Stimulated activated CD4-positive, alpha-beta T cell treated with anti-CD3 and anti-CD28 coated beads, TNF-alpha, amount 100 ng/mL, for 24 hours (primary cell): Measurements from ENCODE around the gene IL17C.
"Not testable (repeated sequence)": the region's sequence is repeated elsewhere in the genome, so short reads cannot be mapped to it uniquely, and the experiment has no call there.

ENCODE experiments used
- DNase-seq, 3 experiments: peaks; one replicate each; pipeline ENCODE4 v3.0.0-alpha.2; 2020; ENCODE audit warnings: low read depth in 3 of 3

Gene IL17C

DNA sequence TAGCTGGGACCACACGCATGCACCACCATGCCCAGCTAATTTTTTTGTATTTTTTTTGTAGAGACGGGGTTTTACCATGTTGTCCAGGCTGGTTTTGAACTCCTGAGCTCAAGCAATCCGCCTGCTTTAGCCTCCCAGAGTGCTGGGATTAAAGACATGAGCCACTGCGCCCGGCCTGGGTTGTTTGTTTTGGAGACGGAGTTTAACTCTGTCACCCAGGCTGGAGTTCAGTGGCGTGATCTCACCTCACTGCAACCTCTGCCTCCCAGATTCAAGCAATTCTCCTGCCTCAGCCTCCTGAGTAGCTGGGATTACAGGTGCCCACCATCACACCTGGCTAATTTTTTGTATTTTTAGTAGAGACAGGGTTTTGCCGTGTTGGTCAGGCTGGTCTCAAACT, 28.9 kb upstream of the IL17C start:
- DNase-seq, result not testable (repeated sequence)

DNA sequence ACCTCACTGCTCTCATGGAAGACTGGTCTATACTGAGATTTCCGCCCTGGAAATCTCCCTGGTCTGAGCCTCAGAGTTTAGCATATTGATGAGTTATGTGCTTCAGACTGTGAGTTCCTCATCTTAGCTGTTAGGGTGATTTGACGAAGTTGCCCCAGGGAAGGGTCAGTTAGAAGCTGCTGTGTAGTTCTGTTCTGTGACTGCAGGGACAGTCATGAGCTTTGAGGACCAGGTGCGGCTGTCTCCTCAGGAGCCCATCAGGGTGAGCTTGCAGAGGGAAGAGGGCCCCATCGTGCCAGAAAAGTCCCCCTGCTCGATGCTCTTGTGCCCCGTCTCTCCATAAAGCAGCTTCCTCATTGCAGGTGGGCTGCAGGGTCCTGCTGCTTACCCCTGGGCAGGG, 28.3 kb upstream of the IL17C start:
- no peak for DNase-seq

DNA sequence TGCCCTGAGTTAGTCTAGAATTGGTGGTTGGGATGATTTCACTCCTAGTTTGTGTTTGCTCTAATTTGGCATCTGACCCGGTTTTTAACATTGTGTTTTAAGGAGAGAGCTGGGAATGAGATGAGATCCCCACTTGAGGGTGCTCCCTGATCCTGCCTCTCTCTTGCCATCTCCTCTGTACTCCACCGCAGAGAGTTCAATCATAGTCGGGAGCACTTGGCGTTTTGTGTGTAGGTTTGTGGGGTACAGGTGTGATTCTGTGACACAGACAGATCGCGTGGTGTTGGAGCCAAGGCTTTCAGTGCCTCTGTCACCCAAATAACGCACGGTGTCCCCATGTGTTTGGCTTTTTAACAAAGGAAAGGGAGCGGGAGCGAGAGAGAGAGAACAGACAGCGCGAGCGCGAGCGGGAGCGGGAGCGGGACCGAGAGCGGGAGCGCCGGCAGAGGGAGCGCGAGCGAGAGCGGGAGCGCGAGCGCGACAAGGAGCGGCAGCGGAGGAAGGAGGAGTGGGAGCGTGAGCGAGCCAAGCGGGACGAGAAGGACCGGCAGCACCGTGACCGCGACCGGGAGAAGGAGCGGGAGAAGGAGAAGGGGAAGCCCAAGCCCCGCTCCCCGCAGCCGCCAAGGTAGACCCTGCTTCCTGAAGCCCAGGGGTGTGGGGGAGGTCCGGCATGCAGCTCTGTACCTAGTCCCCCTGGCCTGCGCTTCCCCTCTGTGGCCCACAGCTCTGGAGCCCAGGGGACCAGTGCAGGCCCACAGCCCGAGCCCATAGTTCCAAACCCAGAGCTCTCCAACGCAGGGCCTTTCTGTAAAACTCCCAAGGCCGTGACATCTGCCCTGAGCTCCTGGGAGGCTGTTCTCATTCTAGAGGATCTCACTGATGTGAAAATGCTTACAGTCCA, 27.2 kb upstream of the IL17C start:
- no peak for DNase-seq

DNA sequence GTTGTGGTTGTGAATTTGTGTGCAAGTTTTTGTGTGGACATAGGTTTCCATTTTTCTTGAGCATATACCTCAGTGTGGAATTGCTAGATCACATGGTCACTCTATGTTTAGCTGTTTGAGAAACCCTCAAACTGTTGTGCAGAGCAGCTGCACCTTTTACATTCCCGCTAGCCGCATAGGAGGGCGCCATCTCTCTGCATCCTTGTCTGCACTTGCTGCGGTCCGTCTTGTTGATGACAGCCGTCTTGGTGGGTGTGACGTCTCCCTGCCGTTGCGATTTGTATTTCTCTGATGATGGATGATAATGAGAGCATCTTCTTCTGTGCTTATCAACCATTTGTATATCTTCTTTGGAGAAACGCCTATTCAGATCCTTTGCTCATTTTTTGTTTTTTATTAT, 25.1 kb upstream of the IL17C start:
- DNase-seq, result no peak

DNA sequence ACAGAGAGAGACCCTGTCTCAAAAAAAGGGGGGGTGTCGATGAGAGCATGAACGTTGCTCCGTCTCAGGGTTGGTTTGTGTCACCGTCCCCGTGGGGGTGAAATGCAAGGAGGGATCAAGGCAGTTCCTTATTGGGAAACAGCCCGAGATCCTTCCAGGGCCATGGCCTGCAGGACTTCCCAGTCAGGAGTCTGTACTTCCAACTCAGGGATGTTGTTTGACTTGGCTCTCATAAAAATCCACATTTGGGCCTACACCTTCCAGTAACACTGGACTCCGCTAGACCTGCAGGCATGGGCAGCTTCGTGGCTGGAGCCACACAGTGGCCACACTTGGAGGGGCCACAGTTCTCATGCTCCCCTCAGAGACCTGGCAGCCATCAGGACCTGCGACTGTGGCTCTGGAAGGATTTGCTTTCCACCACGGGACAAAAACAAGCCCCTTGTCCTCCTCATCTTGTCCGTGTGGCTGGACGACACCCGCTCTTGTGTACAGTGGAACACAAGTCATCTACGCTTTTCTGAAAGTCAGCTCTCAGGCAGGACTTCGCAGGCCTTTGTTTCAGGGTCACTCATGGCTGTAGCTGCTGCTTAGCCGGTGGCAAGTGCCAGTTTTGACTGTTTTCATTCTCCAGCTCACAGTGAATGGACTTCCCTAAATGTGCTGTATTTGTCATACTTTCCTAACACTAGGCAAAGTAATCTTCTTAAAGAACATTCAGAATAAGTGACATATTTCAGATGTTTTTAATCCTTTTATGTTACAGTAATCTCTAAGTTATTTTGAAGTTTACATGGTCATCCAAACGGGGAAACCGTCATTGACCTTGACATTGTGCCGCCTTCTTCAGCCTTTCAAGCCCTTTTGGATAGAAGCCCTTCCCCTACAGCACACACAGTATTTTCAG, 24.2 kb upstream of the IL17C start:
- no peak for DNase-seq

DNA sequence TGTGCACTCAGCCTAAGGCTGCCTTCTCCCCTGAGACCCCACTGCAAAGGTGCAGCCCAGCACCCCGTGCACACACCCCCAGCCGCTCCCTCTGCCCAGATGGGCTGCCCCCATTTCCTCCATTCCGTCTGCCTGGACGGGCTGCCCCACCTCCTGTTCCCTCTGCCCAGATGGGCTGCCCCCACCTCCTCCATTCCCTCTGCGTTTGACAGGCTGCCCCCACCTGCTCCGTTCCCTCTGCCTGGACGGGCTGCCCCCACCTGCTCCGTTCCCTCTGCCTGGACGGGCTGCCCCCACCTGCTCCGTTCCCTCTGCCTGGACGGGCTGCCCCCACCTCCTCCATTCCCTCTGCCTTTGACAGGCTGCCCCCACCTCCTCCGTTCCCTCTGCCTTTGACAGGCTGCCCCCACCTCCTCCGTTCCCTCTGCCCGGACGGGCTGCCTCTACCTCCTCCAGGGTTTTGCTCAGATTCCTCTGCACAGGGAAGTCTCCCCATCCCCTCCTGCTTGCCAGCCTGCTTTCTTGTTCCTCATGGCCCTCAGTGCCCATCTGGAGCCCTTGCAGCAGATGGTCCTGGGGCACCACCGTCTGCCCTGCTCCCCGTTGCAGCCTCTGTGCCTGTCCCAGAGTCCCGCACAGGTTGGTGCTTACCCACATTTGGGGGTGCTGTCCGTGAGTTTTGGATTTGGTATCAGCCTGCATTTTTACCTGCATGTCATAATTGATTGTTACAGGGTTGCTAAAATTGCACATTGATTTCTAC, 23.4 kb upstream of the IL17C start:
- DNase-seq, result no peak

DNA sequence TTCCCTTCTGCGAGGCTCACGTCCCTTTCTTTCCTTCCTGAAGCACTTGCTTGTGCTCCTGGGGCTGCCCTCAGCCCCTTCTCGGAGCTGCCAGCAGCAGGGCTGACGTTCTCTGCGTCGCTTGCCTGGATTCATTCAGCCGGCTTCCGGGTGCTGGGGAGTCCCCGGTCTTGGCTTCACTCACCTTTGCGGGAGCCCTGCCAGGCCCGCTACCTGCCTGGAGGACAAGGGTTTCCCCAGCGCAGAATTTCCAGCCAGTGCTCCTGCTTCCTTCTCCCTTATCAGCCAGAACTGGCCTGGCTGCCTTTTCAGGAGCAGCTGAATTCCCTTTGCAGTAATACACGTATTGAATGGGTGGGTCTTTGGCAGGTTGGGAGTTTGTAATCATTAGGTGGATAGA, 22.1 kb upstream of the IL17C start:
- no peak for DNase-seq

DNA sequence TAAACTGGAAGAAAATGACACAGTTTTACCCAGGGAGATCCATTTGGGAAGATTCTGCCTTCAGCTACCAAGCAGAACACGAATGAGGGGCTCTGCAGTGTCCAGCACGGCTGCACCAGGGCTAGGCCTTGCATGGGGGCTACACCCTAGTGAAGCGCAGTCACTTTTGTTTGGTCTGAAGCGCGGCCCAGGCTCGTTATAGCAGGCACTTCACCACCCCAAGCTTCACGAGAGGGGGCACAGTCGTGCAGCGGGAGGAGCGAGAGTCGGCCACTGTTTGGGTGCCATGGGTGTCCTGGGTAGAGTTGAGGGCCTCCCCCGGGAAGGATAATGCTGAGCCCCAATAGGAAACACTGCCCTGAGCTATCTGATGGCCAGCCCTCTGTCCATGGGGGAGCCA, 21.6 kb upstream of the IL17C start:
- DNase-seq, result no peak

DNA sequence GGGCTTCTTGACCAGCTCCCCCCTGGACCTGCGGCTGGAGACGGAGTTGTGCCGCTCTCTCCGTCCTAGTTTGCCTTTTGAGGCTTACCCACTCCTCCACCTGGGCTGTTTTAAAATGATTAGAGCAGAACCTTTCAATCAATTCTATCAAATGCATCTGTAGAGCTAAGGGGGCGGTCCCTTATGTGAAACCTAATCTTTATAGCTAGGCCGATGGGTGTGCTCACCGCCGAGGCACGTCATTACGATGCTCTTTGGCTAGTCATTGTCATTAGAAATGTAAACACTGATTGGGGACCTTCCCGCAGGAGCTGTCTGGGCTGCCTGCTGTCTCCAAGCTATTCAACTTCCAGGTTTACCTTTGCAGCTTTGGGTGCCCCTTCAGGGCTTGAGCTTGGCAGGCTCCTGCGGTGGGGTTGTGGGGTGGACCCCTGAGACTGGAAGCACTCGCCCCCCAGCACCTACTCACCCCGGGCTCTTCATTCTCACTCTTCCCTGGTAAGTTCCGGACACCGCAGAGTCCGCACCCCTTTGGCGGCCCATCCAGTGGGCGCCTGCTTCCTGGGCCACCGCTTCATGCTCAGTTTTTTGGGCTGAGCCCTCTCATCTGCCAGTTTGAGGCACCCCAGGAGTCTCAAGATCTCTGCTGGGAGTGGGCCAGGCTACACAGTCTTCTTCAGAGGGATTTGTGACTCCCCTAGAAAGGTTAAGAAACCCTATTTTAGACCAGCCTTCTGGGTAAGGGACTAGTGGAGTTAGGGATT, 20.9 kb upstream of the IL17C start:
- no peak for DNase-seq

DNA sequence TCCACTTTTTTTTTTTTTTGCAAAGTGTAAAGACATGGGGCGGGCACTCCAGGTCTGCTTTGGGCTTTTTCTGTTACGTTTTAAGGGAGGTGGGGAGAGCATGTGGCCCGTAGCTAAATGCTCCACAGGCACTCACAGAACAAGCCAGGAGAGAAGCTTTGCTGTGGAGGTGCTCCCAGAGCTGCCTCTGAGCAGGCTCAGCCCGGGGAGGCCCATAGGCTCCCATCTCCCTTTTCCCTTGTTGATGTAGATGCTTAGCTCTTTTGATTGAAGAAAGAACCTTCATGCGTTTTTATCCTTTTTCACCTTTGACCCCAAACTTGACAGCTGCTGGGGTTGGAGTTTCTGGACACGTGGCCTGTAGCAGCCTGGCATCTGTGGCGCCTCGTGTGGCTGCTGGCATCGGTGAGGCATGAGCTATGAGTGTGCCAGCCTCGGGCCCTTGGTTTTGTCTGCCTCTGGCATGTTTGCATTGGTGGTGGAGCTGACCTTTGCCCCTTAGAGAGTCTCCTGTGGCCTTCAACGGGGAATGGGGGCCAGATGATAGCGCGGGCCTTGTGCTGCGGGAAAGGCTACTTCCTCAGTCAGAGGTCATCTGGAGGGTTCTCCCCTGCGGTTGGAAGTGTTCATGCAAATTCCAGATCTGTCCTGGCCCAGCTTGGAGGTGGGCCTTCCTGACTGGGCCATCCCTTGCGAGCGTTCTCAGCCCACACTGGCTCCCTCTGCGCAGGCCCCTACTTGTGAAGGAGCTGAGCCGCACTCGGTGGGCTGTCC, 20.0 kb upstream of the IL17C start:
- no peak for DNase-seq

DNA sequence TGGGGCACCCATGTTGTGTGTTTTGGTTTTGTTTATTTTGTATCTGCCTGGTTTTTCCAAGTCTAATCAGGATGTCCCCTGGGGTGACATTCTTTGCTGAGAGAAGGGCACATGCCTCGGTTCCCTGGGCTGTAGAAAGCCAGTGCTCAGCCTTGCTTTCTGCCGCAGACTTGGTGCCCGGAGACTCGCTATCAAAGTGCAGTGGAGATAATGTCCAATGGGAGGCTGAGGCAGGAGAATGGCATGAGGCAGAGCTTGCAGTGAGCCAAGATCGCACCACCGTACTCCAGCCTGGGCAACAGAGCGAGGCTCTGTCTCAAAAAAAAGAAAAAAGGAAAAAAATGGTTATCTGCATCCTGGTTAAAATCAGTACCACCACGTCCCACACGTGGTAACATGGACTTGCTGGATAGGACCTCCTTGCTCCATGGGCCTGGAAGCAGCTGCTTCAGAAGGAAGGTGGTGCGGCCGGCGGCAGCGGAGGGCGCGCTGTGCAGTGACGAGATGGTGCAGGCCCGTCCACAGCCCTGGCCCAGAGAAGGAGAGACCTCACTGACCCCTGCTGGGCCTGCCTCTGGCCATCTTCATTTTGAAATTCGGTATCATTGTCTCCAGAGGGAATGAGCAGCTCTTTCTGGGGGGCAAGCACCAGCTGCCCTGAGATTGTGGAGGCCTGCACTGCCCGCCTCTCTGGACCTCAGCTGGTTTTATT, 19.3 kb upstream of the IL17C start:
- no peak for DNase-seq

DNA sequence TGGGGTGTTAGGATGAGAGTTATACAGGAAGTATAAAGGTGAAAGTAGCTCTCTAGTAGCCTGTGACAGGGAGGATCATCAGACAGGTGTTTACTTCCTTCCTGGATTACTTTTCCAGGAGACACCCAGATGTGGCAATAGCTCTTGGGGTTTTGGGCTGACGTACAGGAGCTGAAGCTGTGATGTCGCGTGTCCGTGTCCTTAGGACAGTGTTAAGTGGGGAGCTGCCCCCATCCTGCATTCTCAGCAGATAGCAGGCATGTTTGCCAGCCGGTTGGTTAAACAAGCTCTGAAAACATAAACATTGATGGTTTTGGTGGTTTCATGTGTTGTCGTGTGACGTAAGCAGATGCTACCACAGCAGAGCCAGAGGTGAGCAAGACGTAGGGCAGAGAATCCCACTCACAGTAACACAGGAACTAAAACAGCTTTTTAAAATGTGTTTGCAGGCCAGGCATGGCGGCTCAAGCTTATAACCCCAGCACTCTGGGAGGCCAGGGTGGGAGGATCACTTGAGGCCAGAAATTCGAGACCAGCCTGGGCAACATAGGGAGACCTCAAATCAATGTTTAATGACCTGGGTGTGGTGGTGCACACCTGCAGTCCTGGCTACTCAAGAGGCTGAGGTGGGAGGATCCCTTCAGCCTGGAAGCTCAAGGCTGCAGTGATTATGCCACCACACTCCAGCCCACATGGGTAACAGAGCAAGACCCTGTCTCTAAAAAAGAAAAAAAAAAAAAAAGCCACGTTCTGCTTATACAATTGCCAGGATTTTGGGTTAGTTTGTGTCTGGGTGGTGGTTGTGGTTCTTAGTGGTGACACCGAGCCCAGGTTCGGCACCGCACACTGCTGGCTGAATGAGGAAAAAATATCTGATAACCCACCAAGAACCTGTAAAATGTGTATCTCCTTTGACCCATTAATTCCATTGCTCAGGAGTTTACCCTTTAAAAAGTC, 18.2 kb upstream of the IL17C start:
- peak in 1 of 3 experiments; percentile 37 for DNase-seq

DNA sequence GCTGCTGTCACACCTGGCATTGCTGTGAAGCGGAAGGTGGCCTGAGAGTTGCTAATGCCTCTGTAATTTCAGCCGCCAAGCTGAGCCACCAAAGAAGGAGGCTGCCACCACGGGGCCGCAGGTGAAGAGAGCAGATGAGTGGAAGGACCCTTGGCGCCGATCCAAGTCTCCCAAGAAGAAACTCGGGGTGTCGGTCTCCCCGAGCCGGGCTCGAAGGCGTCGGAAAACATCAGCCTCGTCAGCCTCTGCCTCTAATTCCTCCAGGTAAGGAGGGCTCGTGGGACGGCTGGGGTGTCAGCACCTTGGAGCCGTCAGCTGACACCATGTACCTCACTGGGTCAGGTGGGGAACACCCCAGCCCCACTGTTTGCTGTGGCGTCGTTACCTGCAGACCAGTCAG, 16.2 kb upstream of the IL17C start:
- DNase-seq, result no peak

DNA sequence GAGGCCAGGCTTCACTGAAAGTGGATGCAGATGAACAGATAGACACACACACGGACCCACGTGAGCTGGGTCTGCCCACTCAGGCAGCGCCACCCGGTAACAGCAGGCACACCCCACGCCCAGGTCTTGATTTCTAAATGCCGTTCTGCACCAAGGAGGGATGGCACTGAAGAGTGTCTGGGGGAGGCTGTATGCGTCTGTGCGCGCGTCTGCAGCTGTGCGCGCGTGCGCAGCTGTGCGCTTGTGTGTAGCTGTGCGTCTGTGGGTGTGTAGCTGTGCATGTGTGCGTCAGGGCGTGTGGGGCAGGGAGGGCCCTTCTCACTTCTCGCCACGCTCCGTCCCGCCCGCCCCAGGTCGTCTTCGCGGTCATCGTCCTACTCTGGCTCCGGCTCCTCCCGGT, 15.5 kb upstream of the IL17C start:
- DNase-seq, result no peak

DNA sequence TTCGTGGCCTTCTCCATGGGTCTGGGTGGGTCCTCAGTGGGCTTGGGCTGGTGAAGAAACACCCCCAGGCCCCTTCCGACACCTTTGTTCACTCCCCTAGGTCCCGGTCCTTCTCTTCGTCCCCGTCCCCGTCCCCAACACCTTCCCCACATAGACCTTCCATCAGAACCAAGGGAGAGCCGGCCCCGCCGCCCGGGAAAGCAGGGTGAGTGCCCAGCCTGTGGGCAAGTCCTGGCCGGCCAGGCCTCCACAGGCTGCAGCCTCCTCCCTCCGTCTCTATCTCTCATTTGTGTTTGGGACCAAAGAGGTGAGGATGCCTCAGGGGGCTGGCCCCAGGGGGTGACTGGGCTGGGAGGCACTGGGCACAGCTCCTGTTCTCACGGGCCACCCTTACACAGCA, 14.5 kb upstream of the IL17C start:
- DNase-seq, result no peak

DNA sequence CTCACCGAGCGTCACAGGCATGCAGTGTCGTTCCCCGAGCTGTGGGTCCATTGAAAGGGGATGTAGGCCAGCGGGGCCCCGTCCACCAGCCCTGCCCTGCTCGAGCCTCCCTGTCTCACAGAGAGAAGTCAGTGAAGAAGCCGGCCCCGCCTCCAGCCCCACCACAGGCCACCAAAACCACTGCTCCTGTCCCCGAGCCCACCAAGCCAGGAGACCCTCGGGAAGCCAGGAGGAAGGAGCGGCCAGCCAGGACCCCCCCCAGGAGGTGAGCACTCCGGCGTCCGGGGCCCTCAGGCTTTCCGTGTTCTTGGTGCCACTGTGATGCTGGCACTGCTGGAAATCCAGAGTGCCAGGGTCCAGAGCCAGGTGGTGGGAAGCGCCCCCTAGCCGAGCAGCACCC, 13.9 kb upstream of the IL17C start:
- no peak for DNase-seq

DNA sequence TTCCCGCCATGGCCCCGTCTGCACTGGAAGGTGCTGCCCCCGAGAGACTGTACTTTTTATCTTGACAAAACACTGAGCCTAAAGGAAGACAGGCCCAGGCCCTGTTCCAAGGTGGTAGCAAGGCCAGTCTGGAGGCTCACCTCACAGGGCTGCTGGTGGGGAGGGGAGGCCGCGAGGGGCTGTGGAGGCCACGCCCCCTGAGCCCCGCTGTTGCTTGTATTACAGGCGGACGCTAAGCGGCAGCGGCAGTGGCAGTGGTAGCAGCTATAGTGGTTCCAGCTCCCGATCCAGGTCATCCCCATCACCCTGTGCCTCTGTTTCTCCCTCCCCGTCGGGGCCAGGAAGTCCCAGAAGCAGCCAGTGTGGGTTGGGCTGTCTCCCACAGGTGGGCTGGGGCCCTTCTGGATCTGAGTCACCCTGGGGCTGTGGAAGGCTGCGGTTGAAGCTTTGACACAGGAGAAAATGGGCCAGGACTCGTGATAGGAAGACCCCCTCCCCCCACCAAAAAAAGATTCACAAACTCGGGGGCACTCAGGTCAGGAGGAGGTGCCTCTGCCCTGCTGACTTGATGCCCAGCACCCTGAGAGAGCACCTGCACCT, 13.3 kb upstream of the IL17C start:
- DNase-seq, result no peak

DNA sequence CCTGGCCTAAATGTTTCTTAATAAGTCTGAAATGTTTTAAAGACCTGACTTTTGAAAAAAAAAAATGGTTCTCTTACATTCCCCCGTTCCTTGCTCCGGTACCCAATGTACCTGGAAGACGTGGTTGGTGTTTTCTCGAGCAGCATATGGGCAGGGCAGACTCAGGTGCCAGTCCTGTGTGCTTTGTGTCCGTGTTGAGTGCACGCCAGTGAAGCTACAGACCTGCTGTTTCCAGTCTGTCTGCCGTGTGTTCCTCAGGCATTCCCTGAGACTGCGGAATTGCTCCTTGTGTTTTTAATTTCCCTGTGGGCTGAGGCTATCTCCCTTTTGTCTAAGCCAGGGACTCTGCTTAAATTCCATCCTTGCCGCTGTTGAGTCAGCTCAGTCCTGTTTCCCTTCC, 11.7 kb upstream of the IL17C start:
- no peak for DNase-seq
